GM12865 (cell line): ENCODE measurements around the gene LRRC59.
"Not testable (repeated sequence)": the region's sequence is repeated elsewhere in the genome, so short reads cannot be mapped to it uniquely, and the experiment has no call there.

ENCODE experiments used
- DNase-seq: peaks from one replicate; pipeline ENCODE4 v3.0.0; 2010; ENCODE audit warnings: low read depth
- H3K4me3 ChIP-seq: 2 replicates; pipeline ENCODE4 v1.5.1; 2011; ENCODE audit warnings: mild to moderate bottlenecking, low read depth, low read length, control low read depth
- TF ChIP-seq, protein P1 (sequence below): IDR thresholded peaks from 2 replicates; pipeline ENCODE4 v1.5.1; 2011; ENCODE audit warnings: low read length, control low read depth, low read depth, inconsistent platforms; ENCODE audit not compliant: insufficient read depth; ENCODE audit errors: missing control alignments

LRRC59 gene

GRCh38 chr17:50428831-50429424, 31.6 kb upstream of the LRRC59 start:
- no peak for DNase-seq
- TF ChIP-seq, protein P1, sequence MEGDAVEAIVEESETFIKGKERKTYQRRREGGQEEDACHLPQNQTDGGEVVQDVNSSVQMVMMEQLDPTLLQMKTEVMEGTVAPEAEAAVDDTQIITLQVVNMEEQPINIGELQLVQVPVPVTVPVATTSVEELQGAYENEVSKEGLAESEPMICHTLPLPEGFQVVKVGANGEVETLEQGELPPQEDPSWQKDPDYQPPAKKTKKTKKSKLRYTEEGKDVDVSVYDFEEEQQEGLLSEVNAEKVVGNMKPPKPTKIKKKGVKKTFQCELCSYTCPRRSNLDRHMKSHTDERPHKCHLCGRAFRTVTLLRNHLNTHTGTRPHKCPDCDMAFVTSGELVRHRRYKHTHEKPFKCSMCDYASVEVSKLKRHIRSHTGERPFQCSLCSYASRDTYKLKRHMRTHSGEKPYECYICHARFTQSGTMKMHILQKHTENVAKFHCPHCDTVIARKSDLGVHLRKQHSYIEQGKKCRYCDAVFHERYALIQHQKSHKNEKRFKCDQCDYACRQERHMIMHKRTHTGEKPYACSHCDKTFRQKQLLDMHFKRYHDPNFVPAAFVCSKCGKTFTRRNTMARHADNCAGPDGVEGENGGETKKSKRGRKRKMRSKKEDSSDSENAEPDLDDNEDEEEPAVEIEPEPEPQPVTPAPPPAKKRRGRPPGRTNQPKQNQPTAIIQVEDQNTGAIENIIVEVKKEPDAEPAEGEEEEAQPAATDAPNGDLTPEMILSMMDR: no peak

DNA sequence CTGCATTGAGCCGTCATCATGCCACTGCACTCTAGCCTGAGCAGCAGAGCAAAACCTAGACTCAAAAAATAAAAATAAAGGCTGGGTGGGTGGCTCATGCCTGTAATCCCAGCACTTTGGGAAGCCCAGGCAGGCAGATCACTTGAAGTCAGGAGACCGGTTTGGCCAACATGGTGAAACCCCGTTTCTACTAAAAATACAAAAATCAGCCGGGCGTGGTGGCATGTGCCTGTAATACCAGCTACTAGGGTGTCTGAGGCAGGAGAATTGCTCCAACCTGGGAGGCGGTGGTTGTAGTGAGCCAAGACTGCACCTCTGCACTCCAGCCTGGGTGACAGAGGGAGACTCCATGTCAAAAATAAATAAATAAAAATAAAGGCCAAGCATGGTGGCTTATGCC, 30.8 kb upstream of the LRRC59 start:
- not testable (repeated sequence) for H3K4me3 ChIP-seq, DNase-seq

More at GRCh38 chr17:50428831-50429424, 31.6 kb upstream of the LRRC59 start:
- no peak overlapping the region for H3K4me3 ChIP-seq

- DNase-seq: peak; percentile 55
- TF ChIP-seq, protein P1: peak; percentile 31
- H3K4me3 ChIP-seq: peak overlapping the region; percentile 82
These were observed 29.8 kb upstream of the LRRC59 start for GRCh38 chr17:50426814-50427787.

GRCh38 chr17:50426472-50426782, 29.1 kb upstream of the LRRC59 start:
- peak overlapping the region; percentile 82 for H3K4me3 ChIP-seq
- TF ChIP-seq, protein P1: no peak
- no peak for DNase-seq

DNA sequence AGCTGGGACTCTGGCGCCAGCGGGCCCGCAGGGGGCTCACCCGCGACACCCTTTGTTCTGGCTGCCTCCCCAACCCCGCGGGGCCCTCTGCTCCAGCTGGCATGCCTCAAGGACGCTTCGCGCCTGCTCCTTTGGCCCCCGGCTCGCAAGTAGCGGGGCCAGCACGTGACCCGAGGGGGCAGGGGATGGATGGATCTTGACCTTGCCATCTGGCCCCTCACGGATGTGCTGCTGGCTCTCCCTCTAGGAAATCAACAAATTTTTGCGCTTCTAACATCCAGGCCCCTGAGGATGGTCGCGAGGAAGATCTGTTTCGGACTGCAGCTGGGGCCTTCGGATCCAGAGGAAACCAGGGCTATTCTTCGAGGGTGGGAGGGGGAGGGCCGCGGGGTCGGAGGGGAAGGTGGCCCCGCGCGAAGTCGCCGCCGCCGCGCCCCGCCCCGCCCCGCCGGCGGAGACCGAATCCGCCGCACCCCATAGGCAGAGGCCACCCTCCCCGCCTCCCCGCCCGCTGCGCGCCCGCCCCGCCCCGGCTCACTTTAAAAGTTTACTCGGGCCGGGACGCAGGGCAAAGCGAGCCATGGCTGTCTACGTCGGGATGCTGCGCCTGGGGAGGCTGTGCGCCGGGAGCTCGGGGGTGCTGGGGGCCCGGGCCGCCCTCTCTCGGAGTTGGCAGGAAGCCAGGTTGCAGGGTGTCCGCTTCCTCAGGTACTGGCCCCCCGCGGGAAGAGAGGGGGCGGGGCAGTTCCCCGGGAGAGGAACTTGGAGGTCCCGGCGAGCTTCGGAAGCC, 28.6 kb upstream of the LRRC59 start, which contains the start of gene ACSF2:
TSS of gene ACSF2 (plus strand) at position 537 of the 790 bp plus-strand sequence. CDS start at position 581, 44 bp downstream.
- TF ChIP-seq, protein P1: no peak
- peak; percentile 71 for DNase-seq
- peak within 1 kb of the TSS; percentile 82 for H3K4me3 ChIP-seq

- no peak for DNase-seq
- H3K4me3 ChIP-seq: peak overlapping the region; percentile 82
- TF ChIP-seq, protein P1: no peak
These were observed 27.8 kb upstream of the LRRC59 start for GRCh38 chr17:50424996-50425681.
